DND-41 (cell line): ENCODE measurements around the gene ILF3.

Source experiments
- ATAC-seq: fragments of 200-7000 bp; cut with Tn5 transposase; 3 replicates; pipeline ENCODE4 v1.9.1; 2021; ENCODE audit warnings: low read depth; ENCODE audit not compliant: insufficient read depth
- DNase-seq: peaks from one replicate; pipeline ENCODE4 v3.0.0-alpha.2; 2020
- H2AFZ ChIP-seq: 2 replicates; pipeline ENCODE4 v1.6.0; 2012; ENCODE audit warnings: low read depth, low read length
- H3K27ac ChIP-seq: 2 replicates; pipeline ENCODE4 v1.5.1; 2012; ENCODE audit warnings: low read length, inconsistent platforms
- H3K27me3 ChIP-seq: fragments of 200-600 bp; sonication (generic); 2 replicates; pipeline ENCODE4 v1.6.0; 2012; ENCODE audit warnings: low read length, mild to moderate bottlenecking, inconsistent platforms; ENCODE audit not compliant: insufficient read depth, poor library complexity
- H3K36me3 ChIP-seq: 2 replicates; pipeline ENCODE4 v1.5.1; 2012; ENCODE audit warnings: low read length, inconsistent platforms; ENCODE audit not compliant: insufficient read depth
- H3K4me1 ChIP-seq: 2 replicates; pipeline ENCODE4 v1.5.1; 2012; ENCODE audit warnings: mild to moderate bottlenecking, low read length; ENCODE audit not compliant: insufficient read depth
- H3K4me2 ChIP-seq: 2 replicates; pipeline ENCODE4 v1.6.0; 2012; ENCODE audit warnings: mild to moderate bottlenecking, moderate library complexity, low read length, inconsistent platforms; ENCODE audit not compliant: insufficient read depth
- H3K4me3 ChIP-seq, 2 experiments: fragments of 200-600 bp in 1 of 2; shearing (Covaris generic) in 1 of 2; 2 replicates each; pipeline ENCODE4 v1.5.1; 2012 to 2016; ENCODE audit warnings: inconsistent platforms in 2 of 2, low read length in 2 of 2, mild to moderate bottlenecking in 2 of 2, low read depth in 1 of 2, moderate library complexity in 1 of 2
- H3K79me2 ChIP-seq: 2 replicates; pipeline ENCODE4 v1.6.0; 2012; ENCODE audit warnings: low read length, inconsistent platforms; ENCODE audit not compliant: insufficient read depth
- H3K9ac ChIP-seq: 2 replicates; pipeline ENCODE4 v1.6.0; 2012; ENCODE audit warnings: low read depth, mild to moderate bottlenecking, inconsistent platforms, low read length, moderate library complexity
- H3K9me3 ChIP-seq: 2 replicates; pipeline ENCODE4 v1.5.1; 2012; ENCODE audit warnings: low read length, moderate library complexity, mild to moderate bottlenecking, inconsistent platforms; ENCODE audit not compliant: insufficient read depth, severe bottlenecking
- H4K20me1 ChIP-seq: 2 replicates; pipeline ENCODE4 v1.6.0; 2012; ENCODE audit warnings: low read length; ENCODE audit not compliant: insufficient read depth
- CTCF ChIP-seq: IDR thresholded peaks from 2 replicates; pipeline ENCODE4 v1.5.1; 2012; ENCODE audit warnings: borderline replicate concordance, low read length, moderate library complexity, mild to moderate bottlenecking; ENCODE audit not compliant: poor library complexity, severe bottlenecking; ENCODE audit errors: extremely low read depth
- EZH2 ChIP-seq: IDR thresholded peaks from 3 replicates; pipeline ENCODE4 v1.6.1; 2012; ENCODE audit warnings: borderline replicate concordance, low read depth, mild to moderate bottlenecking, moderate library complexity, low read length, inconsistent platforms; ENCODE audit not compliant: severe bottlenecking

The ILF3 gene

GRCh38 chr19:10690341-10690781 is 36.2 kb downstream of the ILF3 start:
- Histone ChIP-seq H3K79me2 (peaks cover 32% of the 10 kb centered on the region), H3K4me2 (no peak overlapping the region), H3K27me3 (no peaks in the 10 kb centered on the region), H3K27ac (no peak overlapping the region), H3K4me3 (no peak overlapping the region), H3K9ac (no peak overlapping the region), H3K36me3 (peaks cover 75% of the 10 kb centered on the region), H2AFZ (no peak overlapping the region), H3K9me3 (no peaks in the 10 kb centered on the region), H4K20me1 (peaks cover 93% of the 10 kb centered on the region), H3K4me1 (peaks cover 1% of the 10 kb centered on the region)
- ATAC-seq = no peak
- TF ChIP-seq EZH2 (no peak), CTCF (no peak)
- DNase-seq = no peak

- H3K4me3 ChIP-seq = no peak overlapping the region
- H3K9me3 ChIP-seq = no peaks in the 10 kb centered on the region
- no peak overlapping the region for H2AFZ ChIP-seq
- ATAC-seq (no peak), DNase-seq (no peak)
- H3K9ac ChIP-seq = no peak overlapping the region
- H3K27ac ChIP-seq = no peak overlapping the region
- peaks cover 91% of the 10 kb centered on the region for H4K20me1 ChIP-seq
- no peaks in the 10 kb centered on the region for H3K27me3 ChIP-seq
- H3K79me2 ChIP-seq = peaks cover 24% of the 10 kb centered on the region
- H3K36me3 ChIP-seq = peaks cover 65% of the 10 kb centered on the region
- H3K4me1 ChIP-seq = peaks cover 9% of the 10 kb centered on the region
- TF ChIP-seq EZH2 (no peak), CTCF (no peak)
- H3K4me2 ChIP-seq = no peak overlapping the region
These were observed 37.2 kb downstream of the ILF3 start for GRCh38 chr19:10691178-10691881.

DNA sequence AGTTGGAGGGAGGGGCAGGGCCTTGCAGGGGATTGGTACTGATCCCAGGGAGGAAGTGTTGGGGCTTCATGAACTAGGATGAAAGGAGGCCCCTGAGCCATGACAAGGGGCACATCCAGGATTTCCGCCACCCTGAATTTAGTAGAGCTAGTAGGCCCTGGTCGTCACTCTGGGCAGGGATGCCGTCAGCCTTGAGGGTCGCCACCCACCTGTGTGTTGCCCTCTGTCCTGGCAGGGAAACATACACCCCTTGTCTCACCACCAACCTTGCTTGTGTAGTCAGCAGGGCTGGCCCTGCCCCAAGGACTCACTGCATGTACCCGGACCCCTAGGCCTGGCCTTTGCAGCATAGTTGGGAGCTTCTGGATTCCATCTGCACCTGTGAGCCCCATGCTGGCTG is 37.7 kb downstream of the ILF3 start:
- H3K4me3 ChIP-seq = no peak overlapping the region
- no peak overlapping the region for H3K4me2 ChIP-seq
- H3K36me3 ChIP-seq = peaks cover 59% of the 10 kb centered on the region
- H2AFZ ChIP-seq = no peak overlapping the region
- peaks cover 9% of the 10 kb centered on the region for H3K4me1 ChIP-seq
- H3K9me3 ChIP-seq = no peaks in the 10 kb centered on the region
- no peaks in the 10 kb centered on the region for H3K27me3 ChIP-seq
- H3K9ac ChIP-seq = no peak overlapping the region
- peaks cover 90% of the 10 kb centered on the region for H4K20me1 ChIP-seq
- TF ChIP-seq CTCF = no peak
- TF ChIP-seq EZH2 = no peak
- no peak overlapping the region for H3K27ac ChIP-seq
- no peak for DNase-seq
- peaks cover 19% of the 10 kb centered on the region for H3K79me2 ChIP-seq
- ATAC-seq = no peak
